NB4 (cell line): Measurements from ENCODE around the gene GNPDA2.

Source experiments
- CTCF ChIP-seq: IDR thresholded peaks from one replicate; pipeline ENCODE4 v1.5.1; 2012; ENCODE audit warnings: low read depth, low read length
- POLR2A ChIP-seq: IDR thresholded peaks from 2 replicates; pipeline ENCODE4 v1.6.1; 2011; ENCODE audit warnings: mild to moderate bottlenecking; ENCODE audit not compliant: insufficient read length; ENCODE audit errors: extremely low read depth

- no peak for TF ChIP-seq CTCF
- no peak for TF ChIP-seq POLR2A
These were observed 47.3 kb downstream of the GNPDA2 start for GRCh38 chr4:44679060-44679459.
